Measurements from ENCODE around the gene PZP.

- TF ChIP-seq CTCF (IDR thresholded peaks at IDR 0.05; ENCODE audit: insufficient read depth, low read length, poor library complexity, severe bottlenecking), result no peak
- TF ChIP-seq EZH2phosphoT487 (conservative IDR thresholded peaks at IDR 0.05; ENCODE audit: low read length), result no peak
These were observed 58.8 kb downstream of the PZP start for GRCh38 chr12:9149372-9149771.
